ENCODE results near the gene MAP3K15. TPM values are rescaled to one million over a fixed set of nuclear protein-coding genes. Genes with fewer than 3 reads are reported as not detected.
"Not testable (repeated sequence)": the region's sequence is repeated elsewhere in the genome, so short reads cannot be mapped to it uniquely, and the experiment has no call there.

MAP3K15 gene
- polyA plus RNA-seq, 1 donor = 0.54 TPM

DNA sequence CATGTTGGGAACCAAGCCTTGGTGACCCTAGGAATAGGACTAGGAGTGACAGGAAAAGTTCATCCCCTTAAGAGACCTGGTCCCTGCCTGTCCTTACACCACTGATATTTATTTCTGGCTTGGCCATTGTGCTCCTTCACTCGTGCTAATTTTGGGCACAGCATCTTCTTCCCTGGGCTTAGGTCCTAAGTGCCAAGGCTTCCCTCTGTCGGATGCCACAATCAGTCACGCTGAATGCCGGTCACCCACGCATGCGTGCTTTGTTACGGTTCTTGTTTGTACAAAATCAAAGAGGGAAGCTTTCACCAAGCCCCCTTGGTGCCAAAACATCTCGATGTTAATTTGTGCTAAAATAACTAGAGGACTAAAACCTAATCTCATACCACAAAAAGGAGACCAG lies 17.4 kb upstream of the MAP3K15 start:
- no peak for DNase-seq

DNA sequence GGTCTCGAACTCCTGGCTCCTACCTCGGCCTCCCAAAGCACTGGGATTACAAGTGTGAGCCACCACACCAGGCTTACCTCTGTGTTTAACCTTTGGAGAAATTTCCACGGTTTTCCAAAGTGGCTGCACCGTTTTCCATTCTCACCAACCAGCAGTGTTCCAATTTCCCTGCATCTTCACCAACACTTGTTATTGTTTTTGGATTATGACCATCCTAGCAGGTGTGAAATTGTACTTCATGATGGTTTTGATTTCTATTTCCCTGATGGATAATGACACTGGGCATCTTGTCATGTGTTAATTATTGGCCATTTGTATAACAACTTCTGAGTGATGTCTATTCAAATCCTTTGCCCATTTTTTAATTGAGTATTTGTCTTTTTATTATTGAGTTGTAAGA lies 2.7 kb upstream of the MAP3K15 start:
- no peak for DNase-seq

DNA sequence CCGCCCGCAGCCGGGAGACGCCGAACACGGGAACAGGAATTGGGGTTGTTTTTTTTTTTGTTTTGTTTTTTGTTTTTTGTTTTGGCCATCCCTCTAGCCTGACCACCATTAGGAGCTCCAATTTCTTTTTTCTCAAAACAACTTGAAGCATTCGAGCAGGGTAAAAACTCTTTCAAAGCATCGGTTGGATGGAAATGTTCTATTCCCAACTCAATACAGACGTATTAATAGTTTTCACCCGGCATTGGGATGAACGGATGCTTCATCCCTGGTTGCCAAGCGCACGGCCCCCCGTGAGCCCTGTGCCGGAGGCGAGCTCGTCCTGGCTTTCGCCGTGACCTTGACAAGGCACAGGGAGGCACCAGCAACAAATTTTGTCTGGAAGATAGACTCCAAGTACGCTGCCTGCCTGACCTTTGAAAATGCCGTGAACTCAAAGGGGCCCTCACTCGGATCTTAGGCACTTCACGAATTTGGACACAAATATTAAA lies 352 bp upstream of the MAP3K15 start:
- DNase-seq = no peak

DNA sequence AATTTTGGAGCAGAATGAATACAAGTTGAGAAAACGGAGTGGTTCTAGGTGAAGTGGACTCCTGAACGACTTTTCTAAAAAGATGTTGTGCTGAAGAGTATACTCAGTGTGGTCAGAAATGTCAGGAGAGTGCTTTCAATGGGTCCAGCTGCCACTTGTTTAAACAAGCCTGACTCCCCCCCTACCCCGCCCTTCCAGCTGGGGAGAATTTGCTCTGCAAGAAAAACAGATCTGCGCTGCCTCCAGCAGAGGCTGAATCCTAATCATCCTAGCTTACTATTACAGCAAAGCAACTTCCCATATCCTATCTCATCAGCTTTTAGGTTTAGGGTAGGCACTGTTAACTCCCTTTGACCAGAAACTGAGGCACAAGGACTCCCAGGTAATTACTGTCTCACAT lies 1.9 kb downstream of the MAP3K15 start:
- DNase-seq = no peak

DNA sequence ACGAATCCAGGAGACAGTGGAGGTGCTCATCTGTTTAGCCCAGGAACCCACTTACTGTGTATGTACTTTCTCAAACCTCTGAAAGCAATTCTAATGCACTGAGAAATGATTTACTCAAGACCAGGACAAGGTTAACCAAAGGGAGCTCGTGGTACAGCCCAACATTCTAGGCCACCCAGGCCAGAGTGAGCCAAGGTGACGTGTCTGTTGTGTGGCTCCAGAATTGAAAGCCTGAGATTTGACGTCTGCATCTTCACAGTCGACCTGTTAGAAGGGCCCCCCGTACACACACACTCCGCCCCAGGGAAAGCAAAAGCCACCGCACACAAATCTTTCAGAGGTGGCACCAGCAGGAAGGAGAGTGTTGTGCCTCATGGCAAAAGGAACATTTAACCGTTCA lies 2.3 kb downstream of the MAP3K15 start:
- no peak for DNase-seq

DNA sequence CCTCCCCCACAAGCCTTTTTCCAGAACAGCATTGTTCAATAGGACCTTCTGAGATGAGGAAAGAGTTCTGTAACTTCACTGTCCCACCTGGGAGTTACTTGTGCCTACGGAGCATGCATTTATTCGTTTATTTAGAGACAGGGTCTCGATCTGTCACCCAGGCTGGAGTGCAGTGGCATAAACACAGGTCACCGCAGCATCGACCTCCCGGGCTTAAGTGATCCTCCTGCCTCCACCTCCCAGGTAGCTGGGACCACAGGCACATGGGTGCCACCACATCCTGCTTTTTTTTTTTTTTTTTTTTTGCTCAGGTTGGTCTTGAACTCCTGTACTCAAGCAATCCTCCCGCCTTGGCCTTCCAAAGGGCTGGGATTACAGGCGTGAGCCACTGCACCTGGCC lies 2.9 kb downstream of the MAP3K15 start:
- no peak for DNase-seq

DNA sequence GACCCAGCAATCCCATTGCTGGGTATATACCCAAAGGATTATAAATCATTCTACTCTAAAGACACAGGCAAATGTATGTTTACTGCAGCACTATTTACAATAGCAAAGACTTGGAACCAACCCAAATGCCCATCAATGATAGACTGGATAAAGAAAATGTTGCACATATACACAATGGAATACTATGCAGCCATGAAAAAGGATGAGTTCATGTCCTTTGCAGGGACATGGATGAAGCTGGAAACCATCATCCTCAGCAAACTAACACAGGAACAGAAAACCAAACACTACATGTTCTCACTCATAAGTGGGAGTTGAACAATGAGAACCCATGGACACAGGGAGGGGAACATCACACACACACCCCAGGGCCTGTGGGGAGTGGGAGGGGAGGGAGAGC lies 3.5 kb downstream of the MAP3K15 start:
- DNase-seq = not testable (repeated sequence)

DNA sequence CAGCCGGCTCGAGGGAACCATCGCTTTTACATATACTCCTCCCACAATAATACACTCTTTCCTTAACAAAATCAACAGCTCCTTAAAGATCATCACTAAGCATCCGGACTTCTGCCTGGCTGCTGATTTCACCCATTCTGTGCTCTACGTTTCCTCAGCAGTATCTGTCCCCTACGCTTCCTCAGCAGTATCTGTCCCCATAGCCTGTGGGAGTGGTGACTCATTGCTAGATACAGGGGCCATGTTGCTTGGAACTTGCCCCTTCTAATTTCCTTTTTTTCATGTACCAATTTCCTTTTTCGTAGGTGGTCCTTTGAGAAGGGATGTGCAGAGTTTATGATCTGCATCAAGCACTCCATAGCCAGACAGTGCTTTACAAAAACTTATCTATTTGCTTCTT lies 18.6 kb downstream of the MAP3K15 start:
- no peak for DNase-seq

DNA sequence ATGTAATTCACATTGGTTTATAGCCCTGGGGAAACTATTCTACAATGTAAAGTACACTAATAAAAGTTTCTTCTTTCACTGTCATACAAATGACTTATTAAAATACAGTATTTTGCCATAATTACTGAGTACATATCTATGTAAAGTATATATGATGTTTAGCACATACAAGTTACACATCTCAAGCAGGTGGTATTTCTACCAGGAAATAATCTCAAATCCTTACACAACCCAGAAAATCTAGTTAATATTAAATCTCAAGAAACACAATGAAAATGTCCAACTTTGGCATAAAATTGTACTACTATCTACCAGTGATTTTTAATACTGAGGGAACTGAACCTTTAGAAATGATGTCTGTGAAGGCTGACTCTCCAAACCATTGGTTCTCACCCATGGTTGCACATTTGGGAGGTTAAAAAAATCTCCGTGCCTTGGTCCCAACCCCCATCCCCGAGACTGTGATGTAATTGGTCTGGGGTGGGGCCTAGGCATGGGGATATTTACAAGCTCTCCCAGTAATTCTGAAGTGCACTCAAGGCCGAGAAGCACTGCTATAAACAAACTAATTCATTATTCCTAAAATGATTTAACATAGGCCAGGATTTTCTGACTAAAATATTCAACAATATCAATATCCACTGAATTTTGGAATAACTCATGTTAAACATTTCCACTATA lies 27.6 kb downstream of the MAP3K15 start:
- DNase-seq = no peak

DNA sequence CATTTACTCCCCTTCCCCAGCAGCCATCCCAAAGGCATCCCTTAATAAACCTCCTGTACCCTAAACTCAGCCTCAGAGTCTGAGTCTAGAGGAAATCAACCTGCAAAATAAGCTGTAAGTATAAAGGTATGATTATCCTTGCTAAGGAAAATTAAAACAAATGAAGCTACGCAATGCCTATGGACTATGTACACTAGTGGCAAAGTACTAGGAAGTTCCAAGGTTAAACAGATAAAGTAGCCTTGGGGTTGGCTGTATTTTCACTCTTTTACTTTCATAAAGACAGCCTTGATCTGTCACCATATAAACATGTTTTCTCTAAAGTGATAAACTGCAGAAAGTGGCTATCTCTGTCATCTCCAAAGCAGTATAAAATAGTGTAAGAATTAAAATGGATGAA lies 35.9 kb downstream of the MAP3K15 start:
- no peak for DNase-seq

DNA sequence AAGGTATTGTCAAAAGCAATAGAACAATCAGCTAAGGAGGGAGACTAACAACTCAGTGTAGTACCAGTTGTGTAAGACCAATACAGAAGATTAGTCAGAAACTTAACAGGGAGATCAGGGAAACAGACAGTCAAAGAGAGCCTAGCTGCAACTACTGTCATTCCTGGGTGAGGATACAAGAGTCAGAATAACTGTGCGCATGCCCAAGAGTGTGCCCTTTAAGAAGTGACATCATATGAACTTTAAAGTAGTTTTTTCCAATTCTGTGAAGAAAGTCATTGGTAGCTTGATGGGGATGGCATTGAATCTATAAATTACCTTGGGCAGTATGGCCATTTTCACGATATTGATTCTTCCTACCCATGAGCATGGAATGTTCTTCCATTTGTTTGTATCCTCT lies 46.9 kb downstream of the MAP3K15 start:
- not testable (repeated sequence) for DNase-seq

DNA sequence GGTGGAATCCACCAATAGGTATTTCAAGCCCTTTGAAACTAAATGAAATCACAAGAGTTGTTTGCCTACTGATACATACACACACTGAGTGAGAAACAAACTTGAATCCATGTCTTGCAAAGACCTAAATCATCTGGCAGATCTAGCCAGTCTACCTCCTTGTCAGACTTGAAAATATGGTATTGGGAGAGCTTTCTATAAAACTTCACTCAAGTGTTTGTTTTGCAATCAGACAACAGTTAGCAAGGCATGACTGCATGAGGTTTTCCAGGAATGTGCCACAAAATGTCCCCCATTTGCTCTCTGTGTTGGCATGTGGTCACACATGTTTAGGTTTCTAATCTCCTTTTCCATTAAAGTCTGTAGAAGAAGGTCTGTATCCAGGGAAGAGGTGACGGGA lies 52.4 kb downstream of the MAP3K15 start:
- no peak for DNase-seq

DNA sequence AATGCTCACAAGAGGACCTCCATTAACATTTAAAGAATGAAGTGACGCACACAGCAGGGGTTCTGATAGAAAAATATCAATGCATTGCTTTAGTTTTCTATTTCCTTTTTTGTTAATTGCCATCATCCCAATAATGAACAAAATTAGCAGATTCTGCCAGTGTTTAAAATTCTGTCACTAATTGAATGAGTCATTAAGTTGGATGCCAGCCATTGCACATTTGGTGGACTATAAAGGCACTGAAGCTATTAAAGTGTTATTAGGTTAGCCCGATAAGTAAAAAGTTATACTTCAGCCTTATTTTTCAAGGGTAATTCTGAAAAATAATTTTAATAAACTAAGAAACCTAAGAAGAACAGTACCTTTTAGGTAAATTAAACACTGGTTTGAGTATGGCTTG lies 53.1 kb downstream of the MAP3K15 start:
- DNase-seq = no peak

DNA sequence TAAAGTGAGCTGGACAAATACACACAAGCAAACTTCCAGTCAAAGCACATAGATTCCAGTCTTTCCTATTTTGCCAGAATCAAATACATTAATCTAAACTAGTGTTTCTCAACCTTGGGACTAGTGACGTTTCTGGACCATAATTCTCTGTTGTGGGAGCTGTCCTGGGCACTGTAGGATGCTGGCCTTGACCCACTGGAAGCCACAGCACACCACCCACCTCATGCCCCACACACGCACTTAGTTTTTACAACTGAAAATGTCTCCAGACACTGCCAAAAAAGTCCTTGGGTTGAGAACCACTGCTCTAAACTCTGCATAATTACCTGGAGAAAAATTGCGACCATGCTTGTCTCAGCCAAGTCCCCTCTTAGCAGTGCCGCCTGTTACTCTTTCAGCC lies 57.6 kb downstream of the MAP3K15 start:
- no peak for DNase-seq

DNA sequence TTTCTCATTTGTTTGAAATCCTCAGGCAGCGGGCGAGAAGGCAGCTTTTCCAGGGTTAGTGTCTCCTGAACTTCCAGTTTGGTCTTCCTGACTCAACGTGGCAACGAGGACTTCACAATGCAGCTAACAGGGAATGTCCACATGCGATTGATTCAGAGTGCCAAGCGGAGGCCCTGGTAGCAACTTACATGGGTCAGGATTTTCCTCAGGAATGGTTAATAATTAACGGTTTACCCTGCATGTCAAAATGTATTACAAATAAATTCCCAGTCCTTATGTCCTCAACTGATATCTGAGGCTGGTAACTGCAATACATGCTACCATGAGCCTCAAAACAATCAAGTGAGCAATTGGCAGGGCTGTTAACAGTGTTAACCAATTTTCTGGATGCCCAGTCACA lies 67.2 kb downstream of the MAP3K15 start:
- DNase-seq = no peak

DNA sequence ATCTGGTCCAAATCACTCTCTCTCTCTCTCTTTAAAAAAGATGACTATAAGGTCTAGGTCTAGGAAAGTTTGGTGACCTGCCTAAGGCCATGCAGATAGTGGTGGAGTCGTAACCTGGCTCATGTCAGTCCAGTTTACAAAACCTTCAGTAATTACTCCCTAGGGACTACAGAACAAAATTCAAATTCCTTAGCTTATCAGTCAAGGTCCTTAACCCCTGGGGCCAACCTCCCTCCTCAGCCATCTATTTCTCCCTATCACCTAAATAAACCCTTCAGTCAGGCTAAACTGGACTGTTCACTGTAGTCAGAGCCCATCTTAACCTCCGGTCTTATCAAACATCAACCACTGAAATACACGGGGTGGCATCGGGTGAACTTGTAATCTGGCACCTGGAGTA lies 68.9 kb downstream of the MAP3K15 start:
- no peak for DNase-seq

DNA sequence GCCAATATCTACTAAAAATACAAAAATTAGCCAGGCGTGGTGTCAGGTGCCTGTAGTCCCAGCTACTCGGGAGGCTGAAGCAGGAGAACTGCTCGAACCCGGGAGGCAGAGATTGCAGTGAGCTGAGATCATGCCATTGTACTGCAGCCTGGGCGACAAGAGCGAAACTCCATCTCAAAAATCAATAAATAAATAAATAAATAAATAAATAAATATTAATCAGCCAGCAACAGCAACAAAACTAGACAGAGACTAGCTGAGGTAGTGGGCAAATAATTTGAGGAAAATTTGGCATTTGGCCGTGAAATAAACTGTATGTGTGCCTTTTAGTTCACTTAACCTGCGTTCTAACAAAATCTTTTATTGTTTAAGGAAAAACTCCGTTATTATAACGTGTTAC lies 69.5 kb downstream of the MAP3K15 start:
- not testable (repeated sequence) for DNase-seq

DNA sequence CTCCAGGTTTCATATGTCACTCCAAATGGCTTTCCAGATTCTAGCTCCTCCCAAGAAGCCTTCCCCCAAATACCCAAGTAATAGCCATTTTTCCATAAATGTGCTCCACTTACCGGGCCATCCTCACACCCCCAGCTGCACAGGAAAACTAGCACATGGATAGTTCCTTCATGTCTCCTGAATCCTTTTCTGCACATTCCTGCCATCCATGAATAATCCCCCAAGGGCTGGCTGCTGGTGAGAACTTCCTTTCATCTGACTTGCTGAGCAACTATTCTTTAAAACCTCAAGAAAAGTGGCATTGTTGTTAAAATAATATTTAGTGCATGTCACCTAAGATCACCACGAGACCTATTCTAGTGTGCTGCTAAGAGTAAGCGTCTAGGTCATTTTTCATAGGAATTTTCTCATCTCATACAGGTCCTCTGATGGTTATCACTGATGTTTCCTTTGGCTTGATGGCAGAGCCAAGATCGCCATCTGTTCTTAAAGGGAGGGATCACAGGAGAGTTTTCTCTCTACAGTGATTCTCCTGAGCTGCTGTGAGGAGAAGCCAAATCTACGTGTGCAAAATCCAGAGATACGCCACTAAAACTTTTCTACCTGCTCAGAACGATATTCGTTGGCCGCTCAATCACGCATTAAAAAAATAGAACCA lies 71.3 kb downstream of the MAP3K15 start:
- DNase-seq = no peak

DNA sequence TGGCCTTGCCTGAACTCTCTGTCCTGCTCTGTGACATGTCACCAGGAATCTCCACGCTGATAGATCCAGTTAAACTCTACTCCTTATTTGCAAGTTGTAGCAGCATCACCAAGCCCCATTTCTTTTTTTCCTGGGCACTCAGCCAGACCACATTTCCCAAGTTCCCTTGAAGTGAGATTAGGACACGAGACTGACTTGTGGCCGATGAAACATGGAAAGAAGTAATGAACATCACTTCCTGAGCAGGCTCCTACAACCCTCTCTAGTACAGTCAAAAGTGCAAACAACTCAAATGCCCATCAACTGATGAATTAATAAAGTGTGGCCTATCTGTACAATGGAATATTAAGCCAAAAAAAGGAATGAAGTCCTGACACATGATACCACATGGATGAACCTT lies 74.6 kb downstream of the MAP3K15 start:
- peak; percentile 1 for DNase-seq

DNA sequence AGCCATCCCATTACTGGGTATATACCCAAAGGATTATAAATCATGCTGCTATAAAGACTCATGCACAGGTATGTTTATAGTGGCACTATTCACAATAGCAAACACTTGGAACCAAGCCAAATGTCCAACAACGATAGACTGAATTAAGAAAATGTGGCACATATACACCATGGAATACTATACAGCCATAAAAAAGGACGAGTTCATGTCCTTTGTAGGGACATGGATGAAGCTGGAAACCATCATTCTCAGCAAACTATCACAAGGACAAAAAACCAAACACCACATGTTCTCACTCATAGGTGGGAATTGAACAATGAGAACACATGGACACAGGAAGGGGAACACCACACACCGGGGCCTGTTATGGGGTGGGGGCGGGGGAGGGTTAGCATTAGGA lies 92.6 kb downstream of the MAP3K15 start:
- not testable (repeated sequence) for DNase-seq

DNA sequence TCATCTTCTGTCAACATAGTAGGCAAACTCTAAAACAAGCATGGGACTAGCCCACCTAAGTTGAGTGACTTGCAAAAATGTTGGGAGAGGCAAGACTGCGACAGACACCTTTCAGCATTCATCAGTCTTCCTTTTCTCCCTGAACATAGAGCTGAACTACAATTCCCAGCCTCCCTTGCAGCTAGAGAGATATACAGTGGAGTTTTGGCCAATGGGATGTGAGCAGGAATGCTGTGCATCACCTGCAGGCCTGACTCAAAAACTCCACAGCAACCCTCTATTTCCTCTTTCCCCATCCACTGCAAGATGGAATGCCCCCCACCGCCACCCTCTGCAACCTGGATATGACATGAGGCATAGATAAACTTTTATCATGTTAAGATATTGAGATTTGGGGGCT lies 105.0 kb downstream of the MAP3K15 start:
- DNase-seq = no peak

DNA sequence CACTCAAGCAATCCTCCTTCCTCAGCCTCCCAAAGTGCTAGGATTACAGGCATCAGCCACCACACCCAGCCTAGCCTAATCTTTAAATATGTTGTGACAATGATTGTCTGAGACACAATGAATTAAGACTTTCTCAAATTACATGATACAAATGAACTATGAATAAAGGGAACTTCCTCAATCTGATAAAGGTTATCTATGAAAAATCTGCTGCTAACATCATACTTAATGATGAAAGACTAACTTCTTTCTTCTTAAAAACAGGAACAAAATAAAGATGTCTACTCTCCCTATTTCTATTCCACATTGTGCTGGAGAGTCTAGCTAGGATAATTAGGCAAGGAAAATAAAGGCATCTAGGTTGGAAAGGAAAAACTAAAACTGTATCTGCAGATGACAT lies 111.6 kb downstream of the MAP3K15 start:
- no peak for DNase-seq

DNA sequence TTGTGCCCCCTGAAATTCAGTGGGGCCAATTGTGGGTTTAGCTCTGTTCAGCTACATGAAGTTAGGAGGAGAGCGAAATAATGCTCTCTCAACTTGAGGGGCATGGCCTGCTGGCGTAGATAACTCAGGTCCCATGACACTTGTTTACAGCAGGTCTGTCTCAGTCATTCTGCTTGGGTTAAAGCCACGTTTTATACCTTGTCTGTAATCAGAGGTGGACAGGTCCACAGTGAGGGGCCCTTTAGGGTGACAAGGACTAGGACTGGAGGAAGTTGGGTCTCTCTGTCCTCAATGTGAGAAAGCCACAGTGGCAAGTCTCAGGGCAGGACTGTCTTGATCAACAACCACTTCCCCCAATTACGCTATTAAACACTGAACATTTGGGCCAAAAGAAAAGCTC lies 122.6 kb downstream of the MAP3K15 start:
- no peak for DNase-seq

DNA sequence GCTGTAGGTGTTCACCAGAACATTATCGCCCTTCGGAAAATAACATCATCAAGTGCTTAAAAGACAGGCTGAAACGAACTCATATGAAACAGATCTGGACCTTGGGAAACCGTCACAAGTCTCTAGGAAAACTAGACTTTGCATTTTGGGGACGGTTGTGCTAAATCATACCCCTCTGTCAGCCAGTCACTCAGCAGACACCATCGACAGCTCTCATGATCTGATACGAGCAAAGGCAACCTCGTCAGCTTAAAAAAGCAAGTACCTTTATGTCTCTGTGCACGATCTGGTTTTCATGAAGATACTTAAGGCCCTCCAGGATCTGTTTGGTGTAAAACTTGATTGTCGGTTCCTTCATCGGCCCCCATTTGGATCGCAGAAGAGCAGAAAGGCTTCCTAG lies 123.2 kb downstream of the MAP3K15 start:
- no peak for DNase-seq

Measured in hindlimb muscle (tissue), 1 donor.